Activated CD4-positive, CD25-positive, alpha-beta regulatory T cell treated with anti-CD3 and anti-CD28 coated beads, Interleukin-2, amount 50 U/mL, for 16 hours (primary cell): ENCODE data around the gene NDUFV2.
"Not testable (repeated sequence)": the region's sequence is repeated elsewhere in the genome, so short reads cannot be mapped to it uniquely, and the experiment has no call there.

ENCODE experiments used
- DNase-seq: peaks from one replicate; pipeline ENCODE4 v3.0.0-alpha.2; 2020; ENCODE audit warnings: low read depth, low spot score

The NDUFV2 gene

DNA sequence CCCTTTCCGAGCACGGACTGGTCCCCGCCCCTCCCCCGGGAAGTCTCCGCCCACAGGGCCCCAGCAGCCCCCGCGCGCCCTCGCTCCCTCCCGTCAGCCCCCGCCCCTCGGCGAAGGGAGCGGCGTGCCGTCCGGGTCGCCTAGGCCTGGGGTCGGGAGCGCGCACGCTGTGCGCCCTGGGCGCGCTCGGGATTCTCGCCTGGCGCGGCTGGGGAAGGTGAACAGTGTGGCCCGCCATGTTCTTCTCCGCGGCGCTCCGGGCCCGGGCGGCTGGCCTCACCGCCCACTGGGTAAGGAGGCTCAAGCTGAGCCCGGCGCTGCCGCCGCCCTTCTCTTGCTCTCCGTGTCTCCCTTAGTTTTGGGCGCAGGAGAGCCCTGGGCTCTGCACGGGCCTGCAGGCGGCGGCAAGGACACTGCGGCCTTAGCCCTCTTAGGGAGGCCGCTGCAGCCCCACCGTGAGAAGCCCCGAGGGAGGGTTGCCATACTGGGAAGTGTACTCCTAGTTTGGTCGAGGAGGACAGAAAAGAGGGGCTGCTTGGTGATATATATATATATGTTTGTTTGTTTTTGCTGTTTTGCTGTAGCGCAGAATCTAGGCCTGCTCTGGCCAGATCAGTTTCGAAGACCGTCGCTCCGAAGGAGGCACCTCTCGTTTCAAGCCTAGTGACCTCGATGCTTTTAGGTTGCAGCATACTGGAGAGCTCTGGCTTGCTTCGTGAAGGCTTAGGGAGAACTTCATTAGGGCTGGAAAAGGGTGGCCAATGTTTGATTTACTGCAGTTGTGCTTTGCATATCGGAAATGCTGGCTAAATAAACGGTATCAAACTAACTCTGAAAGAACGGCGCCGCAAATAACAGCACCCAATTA, at the start of gene NDUFV2:
Gene NDUFV2 (plus strand): TSS at position 192 of the 868 bp plus-strand sequence. CDS start 45 bp downstream, at position 237.
- peak; percentile 95 for DNase-seq

- no peak for DNase-seq
Observed at GRCh38 chr18:9053814-9054213, 48.7 kb upstream of the NDUFV2 start.

GRCh38 chr18:9055185-9055584, 47.3 kb upstream of the NDUFV2 start:
- DNase-seq: no peak

DNA sequence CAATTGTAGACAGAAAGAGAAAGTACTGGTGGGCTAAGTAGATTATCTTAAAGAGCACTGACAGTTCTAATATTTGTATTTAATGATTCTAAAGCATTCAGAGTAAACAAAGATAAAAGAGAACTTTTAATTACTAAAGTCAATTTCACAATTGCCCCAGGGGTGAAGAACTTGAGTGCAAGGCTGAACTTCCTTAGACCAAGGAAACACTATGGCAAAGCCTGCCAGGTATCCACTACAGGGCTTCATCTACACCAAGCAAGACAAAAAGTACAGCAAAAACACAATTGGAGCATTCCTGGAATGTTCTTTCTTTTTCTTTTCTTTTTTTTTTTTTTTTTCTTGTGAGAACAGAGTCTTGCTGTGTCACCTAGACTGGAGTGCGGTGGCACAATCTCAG, 46.9 kb upstream of the NDUFV2 start:
- DNase-seq: no peak

DNA sequence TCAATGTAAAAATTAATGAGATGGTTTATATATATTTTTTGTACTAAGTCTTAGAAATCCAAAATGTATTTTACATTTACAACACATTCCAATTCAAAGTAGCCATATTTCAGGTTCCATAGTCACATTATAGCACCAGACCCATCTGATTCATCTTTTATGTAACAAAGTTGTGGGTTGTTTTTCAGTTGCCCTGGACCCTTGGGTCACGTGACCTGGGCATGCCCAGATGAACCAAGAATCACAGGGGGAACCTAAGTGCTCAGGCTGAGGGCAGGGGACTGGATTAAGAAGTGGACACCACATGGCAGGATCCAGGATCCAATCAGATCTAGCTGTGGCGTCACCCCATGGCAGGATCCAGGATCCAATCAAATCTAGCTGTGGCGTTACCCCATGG, 44.9 kb upstream of the NDUFV2 start:
- DNase-seq: no peak

DNA sequence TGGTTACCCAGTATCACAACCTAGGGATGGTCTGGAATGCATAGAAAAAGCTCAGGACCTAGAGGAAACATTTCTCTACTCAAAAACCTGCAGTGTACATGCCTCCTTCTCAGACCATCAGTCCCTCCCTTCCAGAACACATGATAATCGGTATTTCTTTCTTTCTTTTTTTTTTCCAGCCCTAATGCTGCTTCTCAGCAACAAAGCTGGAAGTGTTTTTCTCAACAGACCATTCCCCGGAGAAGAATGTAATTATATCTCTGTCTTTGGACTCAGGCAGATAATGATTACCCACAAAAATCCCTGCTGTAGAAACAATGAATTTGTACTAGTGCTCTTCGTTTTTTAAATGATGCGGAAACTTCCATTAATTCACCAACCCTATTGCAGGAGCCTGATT, 44.1 kb upstream of the NDUFV2 start:
- DNase-seq: no peak

- DNase-seq: no peak
Observed at GRCh38 chr18:9062418-9062751, 40.1 kb upstream of the NDUFV2 start.

DNA sequence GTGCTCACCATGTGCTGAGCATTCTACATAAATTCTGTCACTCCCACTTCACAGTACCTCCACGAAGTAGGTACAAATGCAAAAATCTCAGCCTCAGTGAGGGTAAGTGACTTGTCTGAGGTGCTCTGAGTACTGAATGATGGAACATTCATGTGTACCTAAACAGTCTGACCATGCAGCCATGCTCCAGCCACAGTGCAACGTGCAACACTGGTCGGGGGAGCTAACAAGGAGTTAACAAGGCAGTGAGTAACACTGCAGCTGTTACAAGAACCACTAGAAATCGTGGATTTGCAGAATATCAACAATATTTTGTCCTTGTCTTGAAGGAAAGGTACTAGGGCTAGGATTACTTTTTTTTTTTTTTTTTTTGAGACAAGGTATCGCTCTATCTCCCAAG, 36.6 kb upstream of the NDUFV2 start:
- no peak for DNase-seq

DNA sequence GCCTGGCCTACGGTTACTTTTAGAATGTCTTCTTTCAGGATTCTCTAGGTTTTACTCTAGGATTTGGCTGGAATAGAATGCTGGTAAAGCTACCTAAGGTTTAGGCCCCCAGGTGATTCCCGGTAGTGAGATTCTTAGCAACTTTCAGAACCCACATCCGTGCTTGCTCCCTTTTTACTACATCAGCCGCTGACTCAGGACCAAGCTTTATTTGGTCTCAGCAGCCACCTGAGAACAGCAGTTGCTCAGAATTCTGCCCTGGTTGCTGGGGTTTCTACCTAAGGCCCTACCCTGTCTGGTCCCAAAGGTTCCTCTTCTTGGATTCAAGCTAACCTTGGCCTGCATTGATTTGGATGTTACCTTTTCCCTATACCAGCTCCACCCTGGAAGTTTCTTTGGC, 36.1 kb upstream of the NDUFV2 start:
- DNase-seq: no peak

GRCh38 chr18:9066817-9067306, 35.6 kb upstream of the NDUFV2 start:
- DNase-seq: no peak

DNA sequence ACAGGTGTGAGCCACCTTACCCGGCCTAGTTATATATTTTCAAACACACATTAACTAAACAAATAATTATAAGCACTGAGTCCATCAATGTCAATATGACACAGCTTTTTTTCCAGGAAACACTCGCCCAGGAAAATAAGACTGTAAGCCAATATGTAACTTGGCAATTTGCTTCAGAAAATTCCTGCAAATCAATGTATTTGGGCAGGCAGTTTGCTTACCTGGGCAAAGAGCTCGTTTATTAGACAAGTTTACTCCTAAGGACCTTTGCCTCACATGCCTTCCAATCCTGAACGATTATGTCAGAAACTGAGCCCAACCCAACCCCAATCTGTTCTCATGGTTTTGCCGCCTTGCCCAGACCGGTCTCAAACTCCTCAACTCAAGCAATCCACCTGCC, 34.7 kb upstream of the NDUFV2 start:
- DNase-seq: no peak

- no peak for DNase-seq
Observed at GRCh38 chr18:9068346-9068745, 34.2 kb upstream of the NDUFV2 start.

GRCh38 chr18:9069601-9070000, 32.9 kb upstream of the NDUFV2 start:
- DNase-seq: no peak

DNA sequence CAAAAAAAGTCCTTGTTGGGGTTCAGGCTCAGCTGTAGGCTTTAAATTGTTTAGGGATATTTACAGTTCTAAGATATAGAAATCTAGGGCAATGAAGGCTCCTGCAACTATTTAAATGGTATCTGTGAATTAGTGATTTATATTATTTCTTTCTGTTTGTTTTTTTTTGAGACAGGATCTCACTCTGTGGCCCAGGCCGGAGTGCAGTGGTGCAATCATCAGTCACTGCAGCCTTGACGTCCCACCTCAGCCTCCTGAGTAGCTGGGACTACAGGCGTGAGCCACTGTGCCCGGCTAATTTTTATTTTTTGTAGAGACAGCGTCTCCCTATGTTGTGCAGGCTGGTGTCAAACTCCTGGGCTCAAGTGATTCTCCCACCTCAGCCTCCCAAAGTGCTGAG, 32.3 kb upstream of the NDUFV2 start:
- no peak for DNase-seq

DNA sequence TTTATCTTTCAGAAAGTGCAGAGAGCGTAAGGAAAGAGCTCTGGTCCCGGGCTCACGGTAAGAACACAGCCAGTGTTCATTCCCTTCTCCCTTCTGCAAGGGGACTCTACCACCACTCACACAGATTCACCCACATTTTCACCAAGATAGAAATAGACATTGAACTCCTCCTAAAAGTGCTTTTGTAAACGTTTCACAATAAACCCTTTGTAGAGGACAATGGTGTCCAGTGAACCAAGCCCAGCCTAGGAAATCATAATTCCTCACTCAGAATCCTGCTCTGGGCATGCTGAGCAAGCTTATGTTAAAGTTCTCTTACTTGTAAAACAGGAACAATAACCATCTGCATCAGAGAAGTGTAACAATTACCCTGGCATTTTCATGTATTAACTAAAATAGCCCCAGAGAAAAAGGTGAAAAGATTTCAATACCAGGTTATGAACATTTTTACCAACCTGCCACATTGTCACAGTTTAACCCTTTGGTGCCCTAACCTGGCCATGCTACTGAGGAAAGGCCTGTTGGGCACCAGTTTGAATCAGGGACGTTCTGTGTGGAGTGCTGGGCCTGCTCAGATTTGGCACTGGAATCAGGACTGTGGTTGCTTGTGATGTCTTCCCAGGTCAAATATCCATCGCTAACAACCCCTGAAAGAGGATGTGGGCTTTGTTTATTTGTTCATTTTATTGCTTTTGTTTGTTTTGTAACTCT, 22.5 kb upstream of the NDUFV2 start:
- DNase-seq: no peak

GRCh38 chr18:9081940-9082339, 20.6 kb upstream of the NDUFV2 start:
- no peak for DNase-seq

- peak; percentile 19 for DNase-seq
Observed at GRCh38 chr18:9082711-9083510, 19.6 kb upstream of the NDUFV2 start.

DNA sequence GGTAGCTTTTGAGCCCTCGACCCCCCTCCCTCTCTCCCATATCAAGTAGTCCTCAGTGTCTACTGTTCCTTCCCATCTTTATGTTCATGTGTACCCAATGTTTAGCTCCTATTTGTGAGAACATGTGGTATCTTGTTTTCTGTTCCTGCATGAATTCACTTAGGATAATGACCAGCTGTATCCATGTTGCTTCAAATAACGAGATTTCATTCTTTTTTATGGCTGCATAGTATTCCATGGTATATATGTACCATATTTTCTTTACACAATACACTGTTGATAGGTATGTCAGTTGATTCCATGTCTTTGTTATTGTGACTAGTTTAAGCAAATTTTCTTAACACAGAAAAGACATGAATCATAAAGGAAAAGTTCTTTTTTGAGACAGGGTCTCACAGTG, 16.5 kb upstream of the NDUFV2 start:
- no peak for DNase-seq

GRCh38 chr18:9086624-9087023, 15.9 kb upstream of the NDUFV2 start:
- no peak for DNase-seq

DNA sequence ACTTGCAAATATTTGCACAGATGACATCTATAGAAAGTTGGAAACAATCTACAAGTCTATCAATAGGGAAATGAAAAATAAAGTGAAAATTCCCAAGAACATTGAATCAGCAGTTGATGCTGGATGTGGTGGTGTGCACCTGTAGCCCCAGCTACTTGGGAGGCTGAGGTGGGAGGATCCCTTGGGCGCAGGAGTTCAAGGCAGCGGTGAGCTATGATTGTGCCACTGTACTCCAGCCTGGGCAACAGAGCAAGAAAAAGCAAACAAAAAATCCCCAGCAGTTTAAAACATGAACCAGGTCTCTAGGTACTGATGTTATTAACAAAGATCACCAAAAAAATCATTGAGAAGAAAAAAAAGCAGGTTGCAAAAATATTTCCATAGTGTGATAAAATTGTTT, 15.4 kb upstream of the NDUFV2 start:
- DNase-seq: no peak

- DNase-seq: no peak
Observed at GRCh38 chr18:9088252-9088651, 14.2 kb upstream of the NDUFV2 start.

GRCh38 chr18:9088727-9089126, 13.8 kb upstream of the NDUFV2 start:
- DNase-seq: not testable (repeated sequence)
